ENCODE data around the gene KCNMB2.
"Not testable (repeated sequence)": the region's sequence is repeated elsewhere in the genome, so short reads cannot be mapped to it uniquely, and the experiment has no call there.

KCNMB2 gene

GRCh38 chr3:178520451-178520850, 15.8 kb upstream of the KCNMB2 start:
- DNase-seq, result no peak

GRCh38 chr3:178522200-178523052, 13.8 kb upstream of the KCNMB2 start:
- DNase-seq, result no peak

DNA sequence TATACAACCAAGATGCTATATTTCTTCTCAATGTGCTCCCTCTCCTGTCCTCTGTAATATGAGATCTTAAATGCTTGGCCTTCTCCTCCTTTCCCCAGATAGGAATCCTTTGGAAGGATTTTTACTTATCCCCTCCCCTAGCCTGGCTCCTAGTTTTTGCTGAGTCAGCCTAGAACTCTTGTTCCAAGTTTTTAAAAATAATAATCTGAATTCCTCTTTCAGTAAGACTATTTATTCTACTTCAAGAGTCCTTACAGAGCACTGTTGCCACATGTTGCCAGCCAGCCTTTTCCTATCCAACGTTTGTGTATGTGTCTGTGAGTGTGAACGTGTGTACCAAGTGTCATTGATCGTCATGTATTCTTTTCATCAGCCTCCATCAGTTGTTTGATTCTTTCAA, 11.0 kb upstream of the KCNMB2 start:
- no peak for DNase-seq

- DNase-seq, result no peak
Observed at GRCh38 chr3:178526291-178526690, 9.9 kb upstream of the KCNMB2 start.

DNA sequence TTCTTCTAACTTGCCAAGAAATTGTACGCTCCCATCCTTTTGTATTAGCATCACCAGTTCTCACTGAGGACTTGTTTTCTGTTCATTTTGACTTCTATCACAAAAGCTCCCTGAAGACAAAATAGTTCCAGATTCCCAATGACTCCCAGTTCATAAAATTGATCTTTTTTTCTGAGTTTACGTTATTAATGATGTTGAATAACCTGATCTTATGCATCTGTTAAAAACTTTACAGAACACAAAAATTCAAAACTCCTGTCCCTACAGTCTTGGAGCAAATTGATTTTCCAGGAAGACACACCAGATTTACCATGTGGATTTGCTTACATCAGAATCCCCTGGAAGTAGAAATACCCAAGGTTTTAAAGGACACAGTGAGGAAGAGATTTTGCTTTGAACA, 8.3 kb upstream of the KCNMB2 start:
- DNase-seq, result no peak

DNA sequence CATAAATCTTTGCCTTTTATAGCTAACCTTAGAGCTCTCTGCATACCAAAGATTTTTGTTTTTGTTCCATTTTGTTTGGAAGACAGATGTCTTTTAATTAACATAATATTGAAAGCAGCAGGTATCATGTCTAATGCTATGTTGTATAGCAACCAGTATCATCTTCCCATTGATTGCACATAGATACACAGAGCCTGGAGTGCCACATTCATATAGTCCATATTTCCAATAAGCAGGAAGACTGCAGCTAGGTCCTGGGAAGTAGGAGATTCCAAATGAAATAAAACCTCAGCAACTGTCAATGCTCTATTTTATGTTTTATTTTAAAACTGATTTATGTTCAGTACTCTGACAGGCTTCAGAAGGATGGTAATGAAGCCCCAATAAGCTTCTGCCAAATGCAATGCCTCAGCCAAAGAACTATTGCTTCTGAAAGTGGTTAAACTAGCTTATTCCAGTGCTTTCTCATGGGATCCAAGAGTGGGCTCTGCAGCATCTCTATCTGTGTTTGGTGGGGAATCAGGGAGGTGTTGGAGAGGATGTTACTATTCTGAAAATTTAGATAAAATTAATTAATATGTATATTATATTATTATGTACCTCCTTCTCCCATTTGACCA, 6.5 kb upstream of the KCNMB2 start:
- DNase-seq, result no peak

- DNase-seq, result no peak
Observed at GRCh38 chr3:178532476-178532875, 3.8 kb upstream of the KCNMB2 start.

DNA sequence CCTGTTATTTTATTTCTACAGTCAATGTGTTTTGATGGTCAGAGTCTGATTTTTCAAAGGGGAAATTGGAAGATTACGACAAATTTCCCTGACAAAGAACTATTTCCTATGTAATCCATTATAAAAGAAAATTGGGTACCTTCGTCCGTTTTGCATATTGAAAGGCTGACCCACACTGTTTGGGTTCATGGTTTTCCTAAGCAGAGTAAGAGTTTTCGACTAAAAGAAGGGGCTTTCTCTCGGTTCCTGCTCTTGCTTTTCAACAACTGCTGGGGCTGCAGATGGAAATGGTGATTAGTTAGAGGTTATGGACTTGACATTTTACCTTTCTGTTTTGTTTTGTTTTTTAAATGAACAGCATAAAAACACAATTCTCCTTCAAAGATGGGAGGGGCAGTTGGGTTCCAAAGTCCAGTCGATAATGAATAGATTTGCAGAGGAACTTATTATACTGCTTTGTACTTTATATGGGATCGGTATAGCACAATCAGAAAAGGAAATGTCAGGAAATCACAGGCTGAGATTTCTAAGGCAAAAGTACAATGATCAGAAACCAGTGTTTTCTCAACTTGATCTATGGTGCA, 978 bp downstream of the KCNMB2 start:
- DNase-seq, result no peak

DNA sequence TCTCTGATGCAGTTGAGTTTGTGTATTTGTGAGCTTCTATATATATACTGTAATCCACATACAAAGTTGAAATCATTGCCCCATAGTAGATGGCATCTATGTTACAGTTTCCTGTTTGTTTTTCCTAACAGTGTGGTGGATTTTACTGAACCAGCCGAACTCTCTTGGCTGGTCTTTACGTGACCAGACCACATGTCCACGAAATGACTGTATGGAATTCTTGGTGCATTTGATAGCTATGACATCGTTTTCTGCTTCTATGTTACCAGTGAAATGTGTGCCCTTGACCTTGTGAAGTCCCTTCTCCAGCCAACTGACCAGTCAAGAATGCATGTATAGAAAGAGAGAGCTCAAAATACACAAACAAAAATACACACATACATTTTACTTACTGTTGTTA, 1.8 kb downstream of the KCNMB2 start:
- no peak for DNase-seq

DNA sequence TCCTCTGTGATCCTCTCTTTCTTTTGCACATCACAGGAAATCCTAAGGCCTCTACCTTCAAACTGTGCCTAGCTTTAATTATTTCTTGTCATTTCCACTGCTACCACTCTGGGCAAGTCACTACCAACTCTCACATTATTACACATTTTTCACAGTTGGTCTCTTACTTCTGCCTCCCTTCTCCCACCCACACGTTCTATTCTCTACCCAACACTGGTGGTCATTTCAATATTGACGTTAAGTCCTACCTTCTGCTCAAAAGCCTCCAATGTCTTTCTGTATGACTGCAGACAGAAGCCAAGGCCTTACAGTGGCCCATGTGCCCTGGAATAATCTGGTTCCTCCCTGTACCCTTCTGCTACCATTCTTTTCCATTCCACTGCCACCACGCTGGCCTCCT, 3.9 kb downstream of the KCNMB2 start:
- DNase-seq, result no peak

- no peak for DNase-seq
Observed at GRCh38 chr3:178545337-178545736, 9.1 kb downstream of the KCNMB2 start.

GRCh38 chr3:178546079-178546478, 9.8 kb downstream of the KCNMB2 start:
- no peak for DNase-seq

DNA sequence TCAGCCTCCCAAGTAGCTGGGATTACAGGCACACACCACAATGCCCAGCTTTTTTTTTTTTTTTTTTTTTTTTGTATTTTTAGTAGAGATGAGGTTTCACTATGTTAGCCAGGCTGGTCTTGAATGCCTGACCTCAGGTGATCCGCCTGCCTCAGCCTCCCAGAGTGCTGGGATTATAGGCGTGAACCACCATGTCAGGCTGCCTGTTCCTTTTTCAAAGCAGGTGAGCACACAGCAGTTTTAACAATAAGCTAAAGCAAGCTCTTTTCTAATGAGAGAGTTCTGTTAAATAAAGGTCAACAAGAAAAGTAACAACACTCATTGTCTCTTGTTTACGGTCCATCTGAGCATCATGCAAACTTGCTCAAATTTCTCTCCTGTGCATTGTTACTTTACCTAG, 13.2 kb downstream of the KCNMB2 start:
- not testable (repeated sequence) for DNase-seq

DNA sequence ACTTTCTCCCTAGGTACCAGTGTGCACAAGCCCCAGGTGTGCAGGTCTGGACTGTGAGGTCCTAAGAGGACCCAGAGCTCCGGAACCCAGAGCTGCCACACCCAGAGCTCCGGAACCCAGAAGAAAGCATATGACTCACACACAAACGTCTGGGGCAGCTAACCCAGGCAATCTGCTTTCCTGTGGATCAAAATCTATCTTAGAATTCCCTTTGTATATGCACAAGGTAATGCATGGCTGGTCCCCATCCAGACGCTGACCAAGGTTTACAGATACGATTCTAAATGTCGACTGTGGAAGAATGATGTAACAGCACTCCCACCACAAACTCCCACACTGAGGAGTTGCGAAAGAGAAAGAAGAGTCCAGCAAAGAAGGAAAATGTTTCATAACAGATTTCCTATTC, 15.7 kb downstream of the KCNMB2 start:
- no peak for DNase-seq

GRCh38 chr3:178558637-178559036, 22.4 kb downstream of the KCNMB2 start:
- no peak for DNase-seq

- no peak for DNase-seq
Observed at GRCh38 chr3:178560759-178561158, 24.5 kb downstream of the KCNMB2 start.

DNA sequence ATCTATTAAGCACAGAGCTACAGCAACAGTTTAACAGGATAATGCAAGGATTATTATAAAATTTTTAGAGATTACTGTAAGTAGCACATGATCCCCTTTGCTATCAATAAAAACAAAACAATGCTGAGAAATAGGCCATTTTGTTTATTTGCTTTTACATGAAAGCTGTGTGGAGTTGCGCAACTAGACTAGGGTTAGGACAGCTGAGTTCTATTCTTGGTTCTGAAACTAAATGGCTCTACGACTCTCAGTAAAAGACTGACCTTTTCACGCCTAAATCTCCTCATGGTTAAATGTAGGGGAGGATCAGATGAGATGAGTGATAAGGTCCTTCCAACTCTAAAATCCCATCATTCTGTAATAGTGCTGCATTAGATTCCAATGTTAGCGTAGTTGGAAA, 25.0 kb downstream of the KCNMB2 start:
- no peak for DNase-seq

DNA sequence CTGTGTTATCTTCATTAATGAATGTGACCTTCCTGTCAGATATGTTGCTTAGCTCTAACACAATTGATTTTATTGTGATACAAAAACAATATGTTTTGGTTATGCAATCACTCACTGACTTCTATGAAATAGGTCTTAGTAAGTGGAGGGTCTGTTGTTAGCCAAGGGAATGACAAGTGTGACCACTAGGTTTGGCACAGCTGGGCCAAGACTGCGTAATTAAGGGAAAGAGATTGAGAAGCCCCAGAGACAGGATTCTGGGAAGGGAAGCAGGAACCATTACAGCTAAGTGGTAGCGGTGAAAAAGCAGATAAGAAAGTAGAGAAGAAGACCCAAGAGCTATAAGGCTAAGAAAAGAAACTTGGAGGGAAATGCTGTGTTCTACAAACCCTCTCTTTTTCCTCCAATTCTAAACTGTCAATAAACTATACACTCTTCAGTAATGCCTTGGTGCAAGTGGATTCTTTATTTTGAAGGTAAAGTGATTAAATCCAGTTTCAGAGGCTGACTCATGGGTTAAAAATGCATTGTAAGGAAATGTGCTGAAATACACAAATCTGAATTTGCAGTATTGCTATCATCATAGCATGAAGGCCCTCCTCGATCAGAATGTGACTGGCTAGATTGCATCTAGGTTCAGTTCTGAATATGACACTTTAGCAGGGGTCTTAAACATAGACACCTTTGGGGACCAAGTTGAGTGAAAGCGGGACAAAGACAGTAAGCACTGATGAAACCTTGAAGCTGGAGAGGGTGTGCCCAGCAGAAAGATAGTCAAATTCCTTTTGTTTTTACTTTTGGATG, 26.1 kb downstream of the KCNMB2 start:
- DNase-seq, result no peak

GRCh38 chr3:178562947-178563232, 26.7 kb downstream of the KCNMB2 start:
- no peak for DNase-seq

DNA sequence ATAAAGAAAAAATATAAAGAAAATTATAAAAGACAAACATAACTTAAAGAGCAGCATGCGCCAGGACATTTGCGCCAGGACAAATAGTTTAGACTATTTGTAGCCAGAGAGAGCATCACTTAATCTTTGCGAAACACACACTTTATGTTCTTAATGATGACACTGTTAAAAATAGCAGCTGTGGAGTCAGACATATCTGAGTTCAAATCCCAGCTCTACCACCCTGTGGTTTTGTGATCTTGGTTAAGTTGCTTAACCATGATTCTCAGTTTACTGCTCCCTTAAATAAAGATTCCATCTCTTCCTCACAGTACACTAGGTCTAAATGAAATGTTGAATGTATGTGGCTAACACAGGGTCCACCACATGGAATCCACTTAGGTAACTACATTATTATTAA, 31.4 kb downstream of the KCNMB2 start:
- no peak for DNase-seq

GRCh38 chr3:178568155-178568731, 32.0 kb downstream of the KCNMB2 start:
- no peak for DNase-seq

DNA sequence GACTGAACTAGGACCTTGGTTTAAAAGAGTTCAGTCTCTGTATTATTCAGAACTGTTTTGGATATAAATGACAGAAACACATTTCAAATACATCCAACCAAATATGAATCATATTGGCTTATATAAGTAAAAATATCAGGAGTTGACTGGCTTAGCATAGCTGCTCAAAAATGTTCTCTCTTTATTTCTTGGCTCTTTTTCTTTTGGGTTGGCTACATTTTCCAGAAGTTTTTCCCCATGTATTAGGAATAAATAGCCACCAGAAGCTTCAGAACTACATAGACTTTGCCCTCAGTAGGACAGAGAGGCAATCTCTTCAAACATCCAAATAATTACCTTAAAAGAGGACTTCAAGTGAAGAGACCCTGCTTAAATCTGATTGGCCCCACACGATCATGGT, 32.7 kb downstream of the KCNMB2 start:
- no peak for DNase-seq

GRCh38 chr3:178569826-178570225, 33.6 kb downstream of the KCNMB2 start:
- no peak for DNase-seq

Data from CD4-positive, alpha-beta T cell treated with Interferon gamma for 1 hour (primary cell).